C4-2B (cell line): Measurements from ENCODE around the gene CD84.
"Not testable (repeated sequence)": the region's sequence is repeated elsewhere in the genome, so short reads cannot be mapped to it uniquely, and the experiment has no call there.

Source experiments
- H3K27ac ChIP-seq: fragments of 450-650 bp; 2 replicates; pipeline ENCODE4 v1.5.1; 2017
- CTCF ChIP-seq: fragments of 450-650 bp; conservative IDR thresholded peaks from 2 replicates; pipeline ENCODE4 v1.5.1; 2017; ENCODE audit warnings: mild to moderate bottlenecking
- ZFX ChIP-seq: fragments of 450-650 bp; IDR thresholded peaks from 2 replicates; pipeline ENCODE4 v1.6.1; 2017

CD84 gene

GRCh38 chr1:160579216-160579701 lies at the start of gene CD84:
Gene CD84, minus strand, starts transcription at chr1:160579496. Its CDS starts 59 bp downstream, at chr1:160579437.
- no peak within 1 kb of the TSS for H3K27ac ChIP-seq
- TF ChIP-seq CTCF (no peak), ZFX (no peak)

GRCh38 chr1:160628799-160629263 lies 49.5 kb upstream of the CD84 start:
- TF ChIP-seq CTCF (no peak), ZFX (no peak)
- H3K27ac ChIP-seq = no peak overlapping the region

GRCh38 chr1:160627677-160628289 lies 48.5 kb upstream of the CD84 start:
- not testable (repeated sequence) for H3K27ac ChIP-seq

GRCh38 chr1:160626509-160627342 lies 47.4 kb upstream of the CD84 start:
- H3K27ac ChIP-seq = no peak overlapping the region
- TF ChIP-seq ZFX = no peak
- no peak for TF ChIP-seq CTCF

GRCh38 chr1:160625725-160626498 lies 46.6 kb upstream of the CD84 start:
- no peak for TF ChIP-seq ZFX
- no peak for TF ChIP-seq CTCF

GRCh38 chr1:160625321-160625720 lies 46.0 kb upstream of the CD84 start:
- no peak overlapping the region for H3K27ac ChIP-seq
- TF ChIP-seq CTCF (no peak), ZFX (no peak)

More at GRCh38 chr1:160625725-160626498, 46.6 kb upstream of the CD84 start:
- H3K27ac ChIP-seq = no peak overlapping the region

GRCh38 chr1:160624464-160624863 lies 45.2 kb upstream of the CD84 start:
- no peak overlapping the region for H3K27ac ChIP-seq

More at GRCh38 chr1:160624464-160624863, 45.2 kb upstream of the CD84 start:
- TF ChIP-seq ZFX (no peak), CTCF (no peak)
